A673 (cell line): ENCODE data around the gene B4GALNT4.

ENCODE experiments used
- CTCF ChIP-seq: fragments of 300-800, 200-600 bp; sonication (generic); conservative IDR thresholded peaks from 2 replicates; pipeline ENCODE4 v1.5.1; 2017; ENCODE audit warnings: low read depth, mild to moderate bottlenecking, antibody characterized with exemption, low read length, moderate library complexity, mixed read lengths
- EZH2 ChIP-seq: fragments of 200-600 bp; sonication (generic); IDR thresholded peaks from 2 replicates; pipeline ENCODE4 v1.6.1; 2017; ENCODE audit warnings: borderline replicate concordance, low read depth, mild to moderate bottlenecking, mixed read lengths, antibody characterized with exemption, low read length; ENCODE audit not compliant: poor library complexity, severe bottlenecking

- TF ChIP-seq CTCF = no peak
- TF ChIP-seq EZH2 = no peak
These were observed 45.1 kb upstream of the B4GALNT4 start for GRCh38 chr11:324156-324555.
